ENCODE data around the gene PPP6R1.
"Not testable (repeated sequence)": the region's sequence is repeated elsewhere in the genome, so short reads cannot be mapped to it uniquely, and the experiment has no call there.

The PPP6R1 gene

DNA sequence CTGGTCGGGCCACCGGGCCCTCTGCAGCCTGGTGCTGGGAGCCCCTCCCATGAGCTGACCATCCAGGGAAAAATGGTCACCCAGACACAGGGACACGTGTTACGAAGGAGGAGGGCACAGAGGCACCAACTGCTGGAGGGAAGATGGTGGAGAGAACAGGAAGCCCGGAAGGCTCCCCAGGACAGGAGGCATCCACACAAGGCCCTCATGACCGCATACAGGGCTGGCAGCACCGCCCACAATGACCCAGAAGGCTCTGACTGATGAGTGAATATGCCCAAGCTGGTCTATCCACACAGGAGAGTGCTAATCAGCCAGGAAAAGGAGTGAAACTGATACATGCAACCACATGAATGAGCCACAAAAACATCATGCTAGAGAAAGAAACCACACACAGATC lies 16.3 kb downstream of the PPP6R1 start:
- DNase-seq (ENCODE audit: low read depth in 2 of 2): no peak

DNA sequence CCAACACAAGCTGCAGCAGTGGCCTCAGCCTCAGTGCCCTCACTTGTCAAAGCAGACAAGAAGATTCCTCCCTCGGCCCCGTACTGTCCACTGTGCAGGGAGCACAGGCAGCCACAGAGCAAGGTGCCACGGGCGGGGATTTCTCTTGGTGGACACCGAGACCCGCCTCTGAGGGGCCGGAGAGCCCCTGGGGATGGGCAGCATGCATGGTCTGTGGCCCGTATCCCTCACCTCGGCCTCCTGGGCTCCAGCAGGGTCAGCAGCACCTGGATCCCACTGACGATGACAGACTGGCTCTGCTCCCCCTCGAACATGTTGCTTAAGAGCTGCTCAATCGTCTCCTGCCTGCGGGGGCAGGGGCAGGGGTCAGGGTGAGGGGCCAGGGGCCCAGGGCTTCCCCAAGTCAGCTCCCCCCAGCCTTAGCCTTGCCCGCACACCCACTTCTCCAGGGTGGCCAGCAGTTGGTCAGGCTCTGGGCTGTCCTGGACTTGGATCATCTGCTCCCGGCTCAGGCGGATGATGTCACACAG lies 16.8 kb downstream of the PPP6R1 start:
- DNase-seq (ENCODE audit: low read depth in 2 of 2): no peak

DNA sequence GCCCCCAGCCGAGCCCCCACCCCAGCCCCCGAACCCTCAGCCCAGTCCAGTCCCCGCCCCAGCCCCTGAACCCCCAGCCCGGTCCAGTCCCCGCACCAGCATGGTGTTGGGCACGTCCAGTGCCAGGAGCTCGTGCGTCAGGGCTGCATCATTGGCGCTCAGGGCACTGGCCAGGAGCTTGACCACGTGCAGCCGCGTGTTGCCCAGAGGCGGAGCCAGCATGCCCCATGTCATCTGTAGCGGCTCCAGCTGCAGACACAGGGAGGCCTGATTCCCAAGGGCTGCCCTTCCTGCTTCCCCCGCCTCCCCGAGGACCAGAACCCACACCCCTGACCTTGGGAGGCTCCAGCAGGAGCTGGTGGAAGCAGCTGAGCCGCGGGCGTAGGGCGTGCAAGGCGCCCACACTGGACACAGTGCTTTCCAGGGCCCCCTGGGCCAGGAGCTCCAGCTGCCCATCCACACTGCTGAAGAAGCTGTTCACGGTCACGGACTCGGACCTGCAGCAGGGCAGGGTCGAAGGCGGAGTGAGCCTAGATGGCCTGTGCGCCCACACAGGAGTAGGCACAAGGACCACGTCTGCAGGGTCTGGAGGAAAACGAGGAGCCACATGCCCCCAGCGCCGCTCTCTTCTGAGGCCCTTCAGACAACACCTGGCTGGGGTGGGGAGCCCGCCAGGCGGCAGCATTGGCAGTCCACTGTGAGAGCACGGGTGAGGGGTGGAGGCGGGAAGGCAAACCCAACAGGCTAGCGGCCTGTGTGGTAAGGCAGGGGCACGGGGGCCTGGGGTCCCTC lies 17.5 kb downstream of the PPP6R1 start:
- DNase-seq (ENCODE audit: low read depth in 2 of 2): no peak

DNA sequence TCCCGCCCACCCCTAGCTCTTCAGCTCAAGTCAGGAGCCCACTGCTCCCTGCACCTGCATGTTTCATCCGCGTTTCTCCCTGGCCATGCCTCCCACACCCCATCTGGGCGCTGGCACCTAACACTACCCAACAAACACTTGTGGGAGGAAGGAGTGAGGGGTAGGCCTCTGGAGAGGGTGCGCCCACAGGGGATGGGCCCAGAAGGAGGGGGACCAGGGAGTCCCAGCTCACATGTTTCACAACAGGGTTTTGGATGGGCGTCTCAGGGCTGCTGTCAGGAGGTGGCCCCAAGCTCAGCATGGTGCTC lies 18.1 kb downstream of the PPP6R1 start:
- no peak for DNase-seq (ENCODE audit: low read depth in 2 of 2)

DNA sequence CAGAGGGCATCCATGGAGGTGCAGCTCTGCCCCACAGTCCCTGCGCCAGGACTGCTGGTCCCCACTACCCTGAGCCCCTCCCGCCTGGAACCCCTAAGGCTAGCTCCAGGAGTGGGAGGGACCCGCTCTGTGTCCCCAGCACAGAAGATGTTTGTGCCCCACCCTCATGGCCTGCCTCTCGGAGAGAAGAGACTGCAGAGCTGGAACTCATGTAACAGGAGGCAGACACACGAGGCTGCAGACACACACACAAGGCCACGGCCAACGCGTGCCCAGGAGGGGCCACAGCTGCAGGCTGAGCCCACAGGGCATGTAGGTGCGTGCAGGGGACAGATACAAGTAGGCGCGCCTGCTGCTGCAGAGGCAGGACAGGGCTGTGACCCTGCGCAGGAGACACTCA lies 19.8 kb downstream of the PPP6R1 start:
- DNase-seq (ENCODE audit: low read depth in 2 of 2): no peak

DNA sequence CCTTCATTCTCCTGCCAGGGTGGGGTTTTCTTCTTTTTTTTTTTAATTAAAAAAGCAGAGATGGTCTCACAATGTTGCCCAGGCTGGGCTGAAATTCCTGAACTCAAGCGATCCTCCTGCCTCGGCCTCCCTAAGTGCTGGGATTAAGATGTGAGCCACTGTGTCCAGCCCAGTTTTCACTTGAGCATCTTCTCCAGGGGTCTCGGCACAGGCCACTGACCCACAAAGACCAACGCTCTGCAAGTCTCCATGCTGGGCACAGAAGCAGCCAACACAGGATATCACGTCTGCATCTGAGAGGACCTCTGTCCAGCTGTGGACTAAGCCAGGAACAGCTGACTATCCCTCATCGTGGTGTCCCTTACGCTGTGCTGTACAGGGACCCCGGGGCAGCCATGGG lies 20.8 kb downstream of the PPP6R1 start:
- DNase-seq (ENCODE audit: low read depth in 2 of 2): no peak

DNA sequence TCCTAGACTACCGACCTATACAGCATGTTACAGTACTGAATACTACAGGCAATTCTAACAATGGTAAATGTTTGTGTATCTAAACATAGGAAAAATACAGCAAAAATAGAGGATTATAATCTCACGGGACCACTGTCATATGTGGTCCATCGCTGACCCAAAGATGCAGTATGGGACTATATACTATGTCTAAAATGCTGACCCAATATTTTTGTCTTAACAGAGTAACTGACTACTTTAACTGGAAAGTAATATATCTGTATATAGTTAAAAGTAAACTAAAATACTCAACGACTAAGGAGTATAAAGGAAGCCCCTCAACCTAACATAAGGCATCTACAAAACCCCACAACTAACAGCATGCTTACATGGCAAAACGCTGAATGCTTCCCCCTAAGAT lies 25.8 kb downstream of the PPP6R1 start:
- DNase-seq (ENCODE audit: low read depth in 2 of 2): no peak

DNA sequence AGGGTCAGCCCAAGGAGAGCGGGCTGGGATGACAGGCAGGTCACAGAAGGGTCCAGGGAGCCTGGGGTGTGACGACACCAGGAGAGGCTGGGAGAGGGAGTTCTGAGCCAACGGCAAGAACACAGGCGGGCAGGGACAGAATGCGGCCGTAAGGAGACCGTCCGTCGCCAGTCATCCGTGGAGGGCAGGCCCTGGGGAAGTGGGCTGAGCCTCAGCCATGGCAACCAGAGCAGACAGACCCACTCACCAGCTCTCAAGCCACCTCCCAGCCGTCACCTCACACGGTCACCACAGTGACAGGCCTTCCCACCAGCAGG lies 26.6 kb downstream of the PPP6R1 start:
- no peak for DNase-seq (ENCODE audit: low read depth in 2 of 2)

DNA sequence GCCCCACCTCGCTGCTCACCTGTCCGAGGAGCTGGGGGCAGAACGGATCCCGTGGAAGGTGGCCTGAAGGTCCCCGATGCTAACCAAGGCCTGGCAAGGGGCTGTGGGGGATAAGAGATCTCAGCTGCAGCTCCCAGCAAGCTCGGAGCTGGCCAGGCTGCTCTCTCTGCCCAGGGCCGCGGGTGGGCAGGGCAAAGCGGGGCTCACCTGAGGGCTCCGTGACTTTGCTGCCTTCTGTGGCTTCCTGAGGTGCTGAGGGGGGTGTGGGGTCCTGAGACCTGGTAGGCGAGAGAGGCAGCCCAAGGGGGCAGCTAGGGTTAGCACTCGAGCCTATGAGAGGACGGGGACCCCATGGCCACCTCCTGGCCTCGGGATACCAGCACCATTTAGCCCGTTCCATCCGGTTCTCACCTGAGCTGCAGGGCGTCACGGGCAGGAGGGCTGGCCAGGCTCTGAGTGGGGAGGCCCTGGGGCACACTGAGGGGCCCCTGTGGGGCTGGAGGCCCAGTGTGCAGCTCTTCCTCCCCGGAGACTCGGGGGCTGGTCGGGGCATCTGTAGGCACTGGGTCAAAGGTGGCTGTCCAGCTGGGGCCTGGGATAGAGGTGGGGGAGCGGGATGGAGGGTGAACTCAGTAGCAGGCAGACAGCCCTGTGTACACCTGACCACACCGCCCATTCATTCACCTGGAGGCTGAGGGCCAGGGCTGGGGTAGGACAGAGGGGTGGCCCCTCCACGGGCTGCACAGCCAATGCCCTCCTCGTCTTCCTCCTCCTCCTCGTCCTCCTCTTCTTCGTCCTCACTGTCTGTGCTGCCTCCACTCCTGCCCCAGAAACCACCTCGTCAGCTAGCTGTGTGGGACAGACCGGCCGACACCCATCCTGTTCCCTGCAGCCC lies 27.2 kb downstream of the PPP6R1 start:
- DNase-seq (ENCODE audit: low read depth in 2 of 2): no peak

DNA sequence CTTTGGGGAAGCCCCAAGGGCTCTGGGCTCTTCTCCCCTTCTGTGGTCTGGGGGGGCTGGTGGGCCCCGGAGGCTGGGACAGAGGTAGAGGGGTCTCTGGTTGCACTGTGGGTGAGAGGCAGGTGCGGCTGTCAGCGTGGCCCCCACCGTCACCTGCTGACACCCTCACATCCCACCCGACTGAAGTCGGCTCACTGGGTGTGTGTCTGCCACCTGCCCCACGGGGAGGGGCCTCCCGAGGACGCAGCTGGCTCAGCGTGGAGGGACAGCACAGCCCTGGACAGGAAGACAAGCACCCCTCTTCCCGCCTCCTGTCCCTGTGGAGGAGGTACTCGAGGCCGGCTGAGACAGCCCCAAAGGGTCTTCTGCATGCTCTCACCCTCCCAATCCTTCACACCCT lies 28.0 kb downstream of the PPP6R1 start:
- DNase-seq (ENCODE audit: low read depth in 2 of 2): no peak

DNA sequence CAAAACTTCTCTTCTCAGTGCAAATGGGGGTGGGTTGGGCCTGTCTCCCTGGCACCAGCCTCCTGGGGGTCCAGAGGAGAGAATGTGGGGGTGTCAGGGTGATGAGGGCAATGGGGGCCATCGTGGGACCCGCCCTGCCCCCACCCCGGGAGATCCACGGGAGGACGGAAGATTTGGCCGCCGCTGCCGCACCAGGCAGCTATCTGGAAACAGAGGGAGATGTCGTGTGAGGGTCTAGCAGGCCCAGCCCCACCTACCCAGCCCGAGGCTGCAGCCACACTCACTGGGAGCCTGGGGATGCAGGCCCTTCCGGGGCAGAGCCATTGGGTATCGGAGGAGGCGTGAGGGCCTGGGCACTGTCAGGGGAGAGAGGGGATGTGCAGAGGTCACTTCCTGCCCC lies 28.5 kb downstream of the PPP6R1 start:
- no peak for DNase-seq (ENCODE audit: low read depth in 2 of 2)

DNA sequence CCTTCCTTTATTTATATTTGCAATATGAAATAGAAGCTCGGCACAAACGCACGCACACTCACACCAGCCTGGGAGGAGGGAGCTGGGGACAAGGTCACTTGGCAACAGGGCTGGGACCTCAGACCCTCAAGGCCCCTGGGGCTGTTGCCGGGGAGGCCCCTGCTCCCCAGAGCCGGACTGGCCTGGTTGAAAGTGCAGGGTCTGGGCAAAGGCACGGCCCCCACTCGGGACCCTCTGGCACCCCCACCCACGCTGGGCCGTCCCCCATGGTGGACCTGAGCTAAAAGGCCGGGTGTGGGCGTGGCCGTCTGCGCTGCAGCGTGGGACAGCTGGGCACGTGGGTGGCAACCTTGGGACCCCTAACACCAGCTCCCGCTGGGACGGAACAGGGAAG lies 29.0 kb downstream of the PPP6R1 start:
- no peak for DNase-seq (ENCODE audit: low read depth in 2 of 2)

DNA sequence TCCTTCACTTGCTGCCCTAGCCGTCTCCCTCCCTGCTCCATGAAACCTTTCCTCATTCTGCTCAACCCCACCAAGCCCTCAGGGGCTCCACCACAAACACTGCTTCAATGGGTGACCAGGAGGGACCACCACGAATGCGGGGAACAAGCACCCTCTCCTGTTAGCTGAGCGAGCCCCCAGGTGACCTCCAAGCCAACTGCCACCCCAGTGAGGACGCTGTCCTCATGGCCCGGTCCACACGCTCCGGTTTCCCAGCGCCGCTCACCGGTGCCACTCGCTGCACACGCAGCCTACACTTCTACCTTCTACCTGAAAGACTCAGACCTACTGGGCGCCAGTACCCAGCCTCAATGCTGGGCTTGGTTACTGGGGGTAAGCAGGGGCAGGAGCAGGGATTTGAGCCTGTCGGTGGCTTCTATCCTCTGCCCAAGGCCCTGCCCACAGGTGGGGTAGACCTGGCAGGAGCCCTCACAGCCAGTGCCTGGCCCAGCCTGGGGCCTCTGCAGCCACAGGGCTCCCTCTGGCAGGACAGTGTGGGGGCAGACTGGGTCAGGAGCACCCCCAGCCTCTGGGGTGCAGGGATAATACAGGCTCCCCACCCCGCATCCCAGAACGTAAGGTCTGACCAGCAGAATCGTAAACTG lies 29.6 kb downstream of the PPP6R1 start:
- DNase-seq (ENCODE audit: low read depth in 2 of 2): no peak

DNA sequence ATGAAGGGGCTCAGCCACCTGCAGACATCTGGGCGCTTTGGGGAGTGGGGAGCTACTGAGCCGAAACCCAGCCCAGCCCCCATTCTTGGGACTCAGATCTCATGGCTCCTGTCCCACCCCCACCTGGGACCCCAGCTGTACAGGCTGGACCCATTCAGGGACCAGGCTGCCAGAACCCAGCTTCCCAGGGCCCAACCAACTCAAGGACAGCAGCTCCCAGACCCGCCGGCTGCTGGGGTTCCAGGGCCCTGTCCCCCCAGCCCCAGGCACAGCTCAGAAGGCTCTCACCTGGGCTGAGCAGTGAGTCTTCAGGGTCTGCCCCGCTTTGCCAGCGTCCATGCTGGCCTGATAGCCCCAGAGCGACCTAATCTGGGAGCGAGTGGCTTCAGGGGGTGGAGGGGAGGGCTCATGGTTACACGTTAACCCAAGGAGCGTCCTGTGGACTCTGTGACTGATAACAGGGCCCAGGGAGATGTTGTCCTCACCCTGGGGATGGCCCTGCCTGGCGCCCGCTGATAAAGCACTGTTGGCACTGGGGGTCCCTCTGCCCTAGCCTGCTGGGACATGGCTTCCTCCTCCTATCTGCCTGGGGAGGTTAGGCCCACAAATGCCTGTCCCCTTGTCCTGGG lies 30.3 kb downstream of the PPP6R1 start, which contains the start of gene TMEM86B:
TMEM86B (minus strand) TSS at position 361 of the 629 bp plus-strand sequence; CDS start at position 339, 22 bp downstream.
- no peak for DNase-seq (ENCODE audit: low read depth in 2 of 2)

DNA sequence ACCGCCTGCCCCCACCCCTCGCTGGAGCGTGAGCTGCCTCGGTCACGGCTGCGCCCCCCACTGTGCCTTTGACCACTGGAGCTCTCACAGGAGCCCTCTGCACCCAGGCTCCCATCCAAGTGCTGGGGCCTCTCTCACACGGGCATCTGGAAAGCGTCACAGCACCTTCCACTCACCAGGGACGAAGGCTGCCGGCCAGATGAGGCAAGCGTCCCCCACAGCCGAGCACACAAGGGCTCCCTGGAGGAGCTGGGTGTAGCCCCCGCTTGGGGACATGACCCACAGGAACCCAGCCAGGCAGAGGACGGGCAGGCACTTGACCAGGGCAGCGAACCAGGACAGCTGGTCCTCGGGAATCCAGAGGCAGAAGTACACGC lies 30.8 kb downstream of the PPP6R1 start:
- DNase-seq (ENCODE audit: low read depth in 2 of 2): no peak

DNA sequence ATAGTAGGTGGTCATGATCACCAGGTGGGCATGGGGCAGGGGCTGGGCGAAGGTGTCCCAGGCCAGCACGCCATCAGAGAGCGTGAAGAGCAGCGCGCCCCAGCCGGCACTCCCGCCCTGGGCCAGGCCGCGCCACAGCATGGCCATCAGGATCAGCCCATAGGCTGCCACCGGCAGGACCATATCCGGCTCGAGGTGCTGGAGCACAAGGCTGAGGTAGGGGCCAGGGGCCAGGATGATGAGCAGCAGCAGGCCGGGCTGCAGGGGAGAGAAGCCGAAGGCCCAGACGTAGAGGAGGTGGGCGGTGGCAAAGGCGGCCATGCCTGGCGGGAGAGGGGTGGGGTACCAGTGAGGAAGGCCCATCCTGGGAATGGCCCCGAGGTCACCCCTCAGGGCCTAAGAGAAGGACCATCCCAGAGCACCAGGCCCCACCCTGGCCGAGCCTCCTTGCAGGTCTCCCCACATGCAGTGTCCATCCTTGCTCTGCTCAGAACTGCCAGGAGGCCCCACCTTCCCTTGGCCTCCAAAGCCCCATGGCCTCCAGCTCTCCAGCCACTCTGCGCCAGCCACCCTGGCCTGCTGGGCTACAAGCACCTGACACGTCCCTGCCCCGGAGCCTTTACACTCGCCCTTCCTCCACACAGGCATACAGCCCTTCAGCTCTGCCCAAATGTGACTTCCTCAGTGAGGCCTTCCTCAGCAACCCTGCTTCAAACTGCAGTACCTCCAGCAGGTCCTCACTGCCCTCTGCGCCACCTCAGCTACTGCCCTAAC lies 31.4 kb downstream of the PPP6R1 start:
- no peak for DNase-seq (ENCODE audit: low read depth in 2 of 2)

DNA sequence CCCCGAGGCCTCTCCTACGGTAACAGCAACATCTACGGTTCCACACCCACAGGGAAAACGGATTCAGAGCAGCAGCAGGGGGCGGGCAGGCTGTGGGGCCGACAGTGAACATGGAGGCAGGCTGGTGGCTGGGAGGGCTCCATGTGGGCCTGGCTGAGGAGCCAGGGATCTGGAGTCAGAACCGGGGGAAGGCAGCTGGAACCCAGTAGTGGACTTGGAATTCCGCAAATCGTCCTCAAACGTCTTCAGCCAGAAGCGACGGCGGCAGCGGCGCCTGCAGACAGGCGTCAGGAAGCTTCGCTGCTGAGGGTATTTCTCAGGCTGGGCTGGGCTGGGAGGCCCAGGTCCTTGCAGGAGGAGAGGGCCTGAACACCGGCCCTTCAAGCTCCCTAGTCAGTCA lies 32.0 kb downstream of the PPP6R1 start:
- no peak for DNase-seq (ENCODE audit: low read depth in 2 of 2)

DNA sequence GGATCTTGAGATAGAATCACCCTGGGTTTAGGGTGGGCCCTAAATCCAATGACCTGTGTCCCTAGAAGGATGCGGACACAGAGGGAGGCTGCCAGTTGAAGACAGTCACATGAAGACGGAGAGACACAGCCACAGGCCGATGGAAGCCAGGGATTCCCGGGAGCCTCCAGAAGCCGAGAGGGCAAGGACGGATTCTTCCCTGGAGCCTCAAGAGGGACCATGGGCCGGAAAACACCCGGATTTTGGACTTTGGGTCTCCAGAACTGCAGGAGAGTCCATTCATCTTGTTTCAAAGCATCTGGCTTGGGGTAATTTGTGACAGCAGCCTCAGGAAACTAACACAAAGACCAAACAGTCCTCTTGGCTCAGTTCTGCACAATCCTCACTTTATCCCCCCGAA lies 32.5 kb downstream of the PPP6R1 start:
- DNase-seq (ENCODE audit: low read depth in 2 of 2): no peak

DNA sequence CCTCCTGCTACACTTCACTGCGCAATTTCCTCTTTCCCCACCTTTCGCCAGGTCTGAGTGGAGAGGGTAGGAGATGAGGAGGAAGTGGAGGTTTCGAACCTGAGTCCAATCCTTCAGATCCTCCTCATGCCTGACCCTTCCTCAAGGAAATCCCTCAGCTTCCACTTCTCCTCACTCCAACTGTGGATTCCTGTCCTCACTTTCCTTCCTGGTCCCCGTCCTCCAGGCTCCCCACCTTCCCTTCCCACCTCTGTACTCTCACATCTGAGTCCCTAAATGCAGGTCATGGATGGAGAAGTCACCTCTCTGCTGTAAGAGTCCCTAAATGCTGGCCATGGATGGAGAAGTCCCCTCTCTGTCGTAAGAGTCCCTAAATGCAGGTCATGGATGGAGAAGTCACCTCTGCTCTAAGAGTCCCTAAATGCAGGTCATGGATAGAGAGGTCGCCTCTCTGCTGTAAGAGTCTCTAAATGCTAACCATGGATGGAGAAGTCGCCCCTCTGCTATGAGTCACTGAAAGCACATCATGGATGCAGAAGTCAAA lies 33.3 kb downstream of the PPP6R1 start:
- no peak for DNase-seq (ENCODE audit: low read depth in 2 of 2)

DNA sequence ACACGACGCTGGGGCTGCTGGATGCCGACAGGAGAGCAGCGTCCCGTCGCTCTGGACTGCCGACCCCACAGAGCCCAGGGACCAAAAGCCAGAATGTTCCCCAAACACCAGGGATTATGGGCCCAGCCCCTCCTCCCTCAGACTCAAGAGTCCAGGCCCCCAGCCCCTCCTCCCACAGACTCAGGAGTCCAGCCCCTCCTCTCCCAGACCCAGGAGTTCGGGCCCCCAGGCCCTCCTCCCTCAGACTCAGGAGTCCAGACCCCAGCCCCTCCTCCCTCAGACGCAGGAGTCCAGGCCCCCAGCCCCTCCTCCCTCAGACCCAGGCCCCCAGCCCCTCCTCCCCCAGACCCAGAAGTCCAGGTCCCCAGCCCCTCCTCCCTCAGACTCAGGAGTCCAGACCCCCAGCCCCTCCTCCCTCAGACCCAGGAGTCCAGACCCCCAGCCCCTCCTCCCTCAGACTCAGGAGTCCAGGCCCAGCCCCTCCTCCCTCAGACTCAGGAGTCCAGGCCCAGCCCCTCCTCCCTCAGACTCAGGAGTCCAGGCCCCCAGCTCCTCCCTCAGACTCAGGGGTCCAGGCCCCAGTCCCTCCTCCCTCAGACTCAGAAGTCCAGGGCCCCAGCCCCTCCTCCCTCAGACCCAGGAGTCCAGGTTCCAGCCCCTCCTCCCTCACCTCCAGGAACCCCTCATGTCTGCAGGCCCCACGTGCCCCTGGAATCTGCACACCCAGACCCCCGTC lies 34.0 kb downstream of the PPP6R1 start:
- DNase-seq (ENCODE audit: low read depth in 2 of 2): not testable (repeated sequence)
